Esophagus squamous epithelium (tissue), 4 donors: ENCODE data around the gene CMC2.

Source experiments
- POLR2A ChIP-seq, 4 donors: fragments of 450-650 bp; IDR thresholded peaks; one replicate each; pipeline ENCODE4 v1.6.1; 2017; ENCODE audit warnings: antibody characterized with exemption in 4 of 4, mild to moderate bottlenecking in 4 of 4, moderate library complexity in 3 of 4
- TF ChIP-seq, protein P1 (sequence below), 6 experiments: fragments of 450-650 bp in 4 of 6; fragments of 200-600 bp in 2 of 6; sonication (generic) in 2 of 6; IDR thresholded peaks; one replicate each; pipeline ENCODE4 v1.5.1; 2016 to 2019; ENCODE audit warnings: antibody characterized with exemption in 6 of 6, mild to moderate bottlenecking in 4 of 6, moderate library complexity in 4 of 6

DNA sequence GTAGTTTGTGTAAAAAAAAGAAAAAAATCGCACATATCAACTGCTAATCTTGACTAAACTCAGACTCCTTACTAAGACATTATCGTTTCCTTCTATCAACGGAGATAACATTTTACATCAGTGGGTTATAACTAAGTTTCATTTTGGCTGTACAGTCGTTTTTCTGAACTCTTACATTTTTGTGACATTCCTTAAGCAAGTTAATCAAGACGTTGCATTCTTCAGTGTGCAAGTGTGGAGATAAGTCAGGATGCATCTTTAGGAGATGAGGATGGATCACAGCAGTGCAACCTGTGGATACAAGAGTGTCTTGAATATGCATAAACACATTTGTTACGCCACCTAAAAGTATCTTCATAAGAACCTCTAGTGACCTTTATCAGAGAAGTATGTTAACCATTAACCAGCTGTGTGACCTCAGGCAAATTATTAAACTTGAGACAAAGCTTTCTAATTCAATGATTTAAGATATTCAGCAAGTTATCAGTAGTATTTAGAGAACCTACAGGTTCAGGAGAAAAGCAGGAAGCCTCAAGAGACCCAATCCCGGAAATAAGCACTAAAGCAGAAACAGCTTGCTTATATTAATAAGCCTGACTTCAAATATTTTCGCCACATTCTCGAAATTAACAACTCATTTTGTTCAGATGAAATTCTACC is 9.4 kb downstream of the CMC2 start:
- TF ChIP-seq, protein P1, sequence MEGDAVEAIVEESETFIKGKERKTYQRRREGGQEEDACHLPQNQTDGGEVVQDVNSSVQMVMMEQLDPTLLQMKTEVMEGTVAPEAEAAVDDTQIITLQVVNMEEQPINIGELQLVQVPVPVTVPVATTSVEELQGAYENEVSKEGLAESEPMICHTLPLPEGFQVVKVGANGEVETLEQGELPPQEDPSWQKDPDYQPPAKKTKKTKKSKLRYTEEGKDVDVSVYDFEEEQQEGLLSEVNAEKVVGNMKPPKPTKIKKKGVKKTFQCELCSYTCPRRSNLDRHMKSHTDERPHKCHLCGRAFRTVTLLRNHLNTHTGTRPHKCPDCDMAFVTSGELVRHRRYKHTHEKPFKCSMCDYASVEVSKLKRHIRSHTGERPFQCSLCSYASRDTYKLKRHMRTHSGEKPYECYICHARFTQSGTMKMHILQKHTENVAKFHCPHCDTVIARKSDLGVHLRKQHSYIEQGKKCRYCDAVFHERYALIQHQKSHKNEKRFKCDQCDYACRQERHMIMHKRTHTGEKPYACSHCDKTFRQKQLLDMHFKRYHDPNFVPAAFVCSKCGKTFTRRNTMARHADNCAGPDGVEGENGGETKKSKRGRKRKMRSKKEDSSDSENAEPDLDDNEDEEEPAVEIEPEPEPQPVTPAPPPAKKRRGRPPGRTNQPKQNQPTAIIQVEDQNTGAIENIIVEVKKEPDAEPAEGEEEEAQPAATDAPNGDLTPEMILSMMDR (IDR thresholded peaks at IDR 0.05), result no peak
- no peak for TF ChIP-seq POLR2A (IDR thresholded peaks at IDR 0.05)
